Ascending aorta (tissue), 2 donors: ENCODE results near the gene PLA2G2C. TPM values are rescaled to one million over a fixed set of nuclear protein-coding genes. Genes with fewer than 3 reads are reported as not detected.

Experiments
- DNase-seq, 2 donors: peaks; one replicate each; pipeline ENCODE4 v3.0.0-alpha.2; 2019; ENCODE audit warnings: low spot score in 2 of 2
- H3K27ac ChIP-seq, 2 donors: fragments of 200-600 bp; sonication (generic); one replicate each; pipeline ENCODE4 v1.5.1; 2016 to 2017; ENCODE audit warnings: mild to moderate bottlenecking in 1 of 2
- H3K27me3 ChIP-seq: fragments of 200-600 bp; sonication (generic); one replicate; pipeline ENCODE4 v1.5.1; 2017
- H3K36me3 ChIP-seq, 2 donors: fragments of 200-600 bp; sonication (generic); one replicate each; pipeline ENCODE4 v1.5.1; 2016
- H3K4me1 ChIP-seq, 2 donors: fragments of 200-600 bp; sonication (generic); one replicate each; pipeline ENCODE4 v1.5.1; 2016 to 2017; ENCODE audit warnings: mild to moderate bottlenecking in 1 of 2
- H3K4me3 ChIP-seq, 2 donors: fragments of 200-600 bp; sonication (generic); one replicate each; pipeline ENCODE4 v1.5.1; 2016 to 2017; ENCODE audit warnings: mild to moderate bottlenecking in 1 of 2
- H3K9me3 ChIP-seq, 2 donors: fragments of 200-600 bp; sonication (generic); one replicate each; pipeline ENCODE4 v1.5.1; 2016
- CTCF ChIP-seq, 3 experiments: fragments of 200-600 bp in 2 of 3; fragments of 450-650 bp in 1 of 3; sonication (generic) in 2 of 3; IDR thresholded peaks; one replicate each; pipeline ENCODE4 v1.5.1; 2016 to 2019; ENCODE audit warnings: antibody characterized with exemption in 3 of 3, mild to moderate bottlenecking in 1 of 3, moderate library complexity in 1 of 3
- intact Hi-C: fragments of 100-400 bp; cut with DNase I; formaldehyde crosslinking; loops from one replicate; pipeline ENCODE4 v1.15.1; 2023
- total RNA-seq: library from RNA; depleted of rRNA; stranded (reverse); fragments of >200 nt; gene quantifications from one replicate; pipeline ENCODE4 v1.1.0, GENCODE V29; 2016

PLA2G2C gene
- total RNA-seq, 1 donor from 2014 or later = not detected

- Histone ChIP-seq H3K4me3 (no peak overlapping the region), H3K36me3 (no peaks in the 10 kb centered on the region), H3K9me3 (no peaks in the 10 kb centered on the region), H3K4me1 (no peaks in the 10 kb centered on the region), H3K27me3 (no peaks in the 10 kb centered on the region), H3K27ac (no peak overlapping the region)
- intact Hi-C loops = no loop called here
- no peak for TF ChIP-seq CTCF (IDR thresholded peaks at IDR 0.05)
- DNase-seq = no peak
Observed at GRCh38 chr1:20192364-20192763, 6.0 kb upstream of the PLA2G2C start.

GRCh38 chr1:20191266-20191825 lies 5.0 kb upstream of the PLA2G2C start:
- TF ChIP-seq CTCF (IDR thresholded peaks at IDR 0.05) = no peak
- no peak overlapping the region for H3K4me3 ChIP-seq
- intact Hi-C loops = no loop called here
- H3K27ac ChIP-seq = no peak overlapping the region
- H3K27me3 ChIP-seq = no peaks in the 10 kb centered on the region
- no peaks in the 10 kb centered on the region for H3K9me3 ChIP-seq
- DNase-seq = no peak
- H3K4me1 ChIP-seq = no peaks in the 10 kb centered on the region
- no peaks in the 10 kb centered on the region for H3K36me3 ChIP-seq

DNA sequence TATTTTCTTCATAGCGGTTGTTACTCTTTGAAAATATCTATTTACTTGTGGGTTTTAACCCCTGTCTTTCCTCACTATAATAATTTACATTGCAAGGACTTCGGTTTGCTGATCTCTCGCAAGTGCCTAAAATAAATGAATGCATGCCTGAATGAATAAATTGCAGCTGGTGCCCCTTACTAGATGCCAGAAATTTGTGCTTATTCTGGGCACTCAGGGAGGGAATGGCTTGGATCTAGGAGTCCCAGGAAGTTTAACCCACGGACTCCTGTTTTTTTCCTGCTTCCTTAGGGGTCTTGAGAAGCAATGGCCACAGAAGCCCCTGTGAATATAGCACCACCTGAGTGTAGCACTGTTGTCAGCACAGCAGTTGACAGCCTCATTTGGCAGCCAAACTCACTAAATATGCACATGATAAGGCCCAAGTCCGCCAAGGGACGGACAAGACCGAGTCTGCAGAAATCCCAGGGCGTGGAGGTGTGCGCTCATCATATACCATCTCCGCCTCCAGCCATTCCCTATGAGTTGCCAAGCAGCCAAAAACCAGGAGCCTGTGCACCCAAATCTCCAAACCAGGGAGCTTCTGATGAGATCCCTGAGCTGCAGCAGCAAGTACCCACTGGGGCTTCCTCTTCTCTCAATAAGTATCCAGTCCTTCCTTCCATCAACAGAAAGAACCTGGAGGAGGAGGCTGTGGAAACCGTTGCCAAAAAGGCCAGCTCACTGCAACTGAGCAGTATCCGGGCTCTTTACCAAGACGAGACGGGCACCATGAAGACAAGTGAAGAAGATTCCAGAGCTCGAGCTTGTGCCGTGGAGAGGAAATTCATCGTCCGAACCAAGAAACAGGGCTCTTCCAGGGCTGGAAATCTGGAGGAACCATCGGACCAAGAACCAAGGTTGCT lies 4.2 kb upstream of the PLA2G2C start:
- no peak for DNase-seq
- TF ChIP-seq CTCF (IDR thresholded peaks at IDR 0.05) = no peak
- Histone ChIP-seq H3K27ac (no peak overlapping the region), H3K4me3 (no peak overlapping the region), H3K36me3 (no peaks in the 10 kb centered on the region), H3K27me3 (no peaks in the 10 kb centered on the region), H3K9me3 (no peaks in the 10 kb centered on the region), H3K4me1 (no peaks in the 10 kb centered on the region)
- intact Hi-C loops = no loop called here

GRCh38 chr1:20189664-20190063 lies 3.3 kb upstream of the PLA2G2C start:
- Histone ChIP-seq H3K4me3 (no peak overlapping the region), H3K27me3 (no peaks in the 10 kb centered on the region), H3K36me3 (no peaks in the 10 kb centered on the region), H3K4me1 (no peaks in the 10 kb centered on the region), H3K9me3 (no peaks in the 10 kb centered on the region), H3K27ac (no peak overlapping the region)
- intact Hi-C loops = no loop called here
- TF ChIP-seq CTCF (IDR thresholded peaks at IDR 0.05) = no peak
- DNase-seq = no peak

DNA sequence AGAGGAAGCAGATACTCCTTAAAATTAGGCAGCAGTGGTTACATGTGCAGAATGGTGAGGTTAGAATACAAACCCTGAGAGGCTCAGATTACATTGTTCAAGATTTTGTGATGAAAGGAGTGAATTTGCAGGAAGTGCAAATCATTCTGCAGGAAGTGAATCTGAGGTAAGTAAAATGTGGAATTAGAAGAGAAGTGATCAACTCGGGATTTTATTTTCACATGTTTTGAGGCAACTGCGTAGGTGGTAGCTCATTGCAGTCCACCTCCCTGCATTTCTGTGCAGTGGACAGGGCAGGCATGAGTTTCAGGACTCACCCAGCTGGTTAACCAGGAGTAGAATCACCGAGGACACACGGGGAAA lies 2.1 kb upstream of the PLA2G2C start:
- Histone ChIP-seq H3K4me1 (no peaks in the 10 kb centered on the region), H3K4me3 (no peak overlapping the region), H3K27ac (no peak overlapping the region), H3K27me3 (no peaks in the 10 kb centered on the region), H3K36me3 (no peaks in the 10 kb centered on the region), H3K9me3 (no peaks in the 10 kb centered on the region)
- no peak for DNase-seq
- intact Hi-C loops = no loop called here
- no peak for TF ChIP-seq CTCF (IDR thresholded peaks at IDR 0.05)
